A549 (cell line): Measurements from ENCODE around the gene RBBP4.
"Not testable (repeated sequence)": the region's sequence is repeated elsewhere in the genome, so short reads cannot be mapped to it uniquely, and the experiment has no call there.

Experiments used
- CBX8 ChIP-seq: fragments of 200-600 bp; sonication (generic); IDR thresholded peaks from 2 replicates; pipeline ENCODE4 v1.6.1; 2016
- ESRRA ChIP-seq: fragments of 150-350 bp; IDR thresholded peaks from 2 replicates; pipeline ENCODE4 v1.6.1; 2014; ENCODE audit warnings: mild to moderate bottlenecking, low read length, borderline replicate concordance
- HOXA7 ChIP-seq: fragments of 250-450 bp; sonication (Bioruptor Pico); IDR thresholded peaks from 2 replicates; pipeline ENCODE4 v1.5.0; 2020; ENCODE audit warnings: mild to moderate bottlenecking, moderate library complexity
- POLR2A ChIP-seq: IDR thresholded peaks from 2 replicates; pipeline ENCODE4 v1.6.1; 2012; ENCODE audit warnings: mild to moderate bottlenecking, low read length
- RCOR1 ChIP-seq: fragments of 150-350 bp; IDR thresholded peaks from 2 replicates; pipeline ENCODE4 v1.6.1; 2014; ENCODE audit warnings: antibody characterized with exemption, low read length, low read depth
- TF ChIP-seq, protein P1 (sequence below): fragments of >200 bp; sonication (Bioruptor Twin); formaldehyde crosslinking; IDR thresholded peaks from 3 replicates; pipeline ENCODE4 v1.5.1; 2016
- TF ChIP-seq, protein P2 (sequence below): fragments of 200-600 bp; sonication (generic); IDR thresholded peaks from 2 replicates; pipeline ENCODE4 v1.6.1; 2016; ENCODE audit warnings: antibody characterized with exemption, mild to moderate bottlenecking, moderate library complexity
- TF ChIP-seq, protein P3 (sequence below): fragments of 250-450 bp; sonication (Bioruptor Pico); IDR thresholded peaks from 2 replicates; pipeline ENCODE4 v1.5.0; 2021; ENCODE audit warnings: mild to moderate bottlenecking, moderate library complexity, borderline replicate concordance
- TF ChIP-seq, protein P4 (sequence below): IDR thresholded peaks from 2 replicates; pipeline ENCODE4 v1.6.1; 2012

DNA sequence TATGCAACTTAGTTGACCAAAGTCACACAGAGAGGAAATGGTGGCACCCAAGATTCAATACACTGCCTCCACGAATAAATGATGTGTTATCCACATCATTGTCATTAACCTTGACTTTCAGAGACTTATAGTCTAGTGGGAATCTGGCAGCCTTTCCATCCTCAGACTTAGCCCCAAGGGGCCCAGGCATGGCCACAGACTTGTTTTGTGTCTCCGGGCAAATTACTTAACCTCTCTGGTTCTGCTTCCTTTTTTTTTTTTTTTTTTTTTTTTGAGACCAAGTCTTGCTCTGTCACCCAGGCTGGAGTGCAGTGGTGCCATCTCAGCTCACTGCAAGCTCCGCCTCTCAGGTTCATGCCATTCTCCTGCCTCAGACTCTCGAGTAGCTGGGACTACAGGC lies 60.2 kb downstream of the RBBP4 start:
- TF ChIP-seq, protein P1, sequence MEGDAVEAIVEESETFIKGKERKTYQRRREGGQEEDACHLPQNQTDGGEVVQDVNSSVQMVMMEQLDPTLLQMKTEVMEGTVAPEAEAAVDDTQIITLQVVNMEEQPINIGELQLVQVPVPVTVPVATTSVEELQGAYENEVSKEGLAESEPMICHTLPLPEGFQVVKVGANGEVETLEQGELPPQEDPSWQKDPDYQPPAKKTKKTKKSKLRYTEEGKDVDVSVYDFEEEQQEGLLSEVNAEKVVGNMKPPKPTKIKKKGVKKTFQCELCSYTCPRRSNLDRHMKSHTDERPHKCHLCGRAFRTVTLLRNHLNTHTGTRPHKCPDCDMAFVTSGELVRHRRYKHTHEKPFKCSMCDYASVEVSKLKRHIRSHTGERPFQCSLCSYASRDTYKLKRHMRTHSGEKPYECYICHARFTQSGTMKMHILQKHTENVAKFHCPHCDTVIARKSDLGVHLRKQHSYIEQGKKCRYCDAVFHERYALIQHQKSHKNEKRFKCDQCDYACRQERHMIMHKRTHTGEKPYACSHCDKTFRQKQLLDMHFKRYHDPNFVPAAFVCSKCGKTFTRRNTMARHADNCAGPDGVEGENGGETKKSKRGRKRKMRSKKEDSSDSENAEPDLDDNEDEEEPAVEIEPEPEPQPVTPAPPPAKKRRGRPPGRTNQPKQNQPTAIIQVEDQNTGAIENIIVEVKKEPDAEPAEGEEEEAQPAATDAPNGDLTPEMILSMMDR, result not testable (repeated sequence)
- TF ChIP-seq, protein P2, sequence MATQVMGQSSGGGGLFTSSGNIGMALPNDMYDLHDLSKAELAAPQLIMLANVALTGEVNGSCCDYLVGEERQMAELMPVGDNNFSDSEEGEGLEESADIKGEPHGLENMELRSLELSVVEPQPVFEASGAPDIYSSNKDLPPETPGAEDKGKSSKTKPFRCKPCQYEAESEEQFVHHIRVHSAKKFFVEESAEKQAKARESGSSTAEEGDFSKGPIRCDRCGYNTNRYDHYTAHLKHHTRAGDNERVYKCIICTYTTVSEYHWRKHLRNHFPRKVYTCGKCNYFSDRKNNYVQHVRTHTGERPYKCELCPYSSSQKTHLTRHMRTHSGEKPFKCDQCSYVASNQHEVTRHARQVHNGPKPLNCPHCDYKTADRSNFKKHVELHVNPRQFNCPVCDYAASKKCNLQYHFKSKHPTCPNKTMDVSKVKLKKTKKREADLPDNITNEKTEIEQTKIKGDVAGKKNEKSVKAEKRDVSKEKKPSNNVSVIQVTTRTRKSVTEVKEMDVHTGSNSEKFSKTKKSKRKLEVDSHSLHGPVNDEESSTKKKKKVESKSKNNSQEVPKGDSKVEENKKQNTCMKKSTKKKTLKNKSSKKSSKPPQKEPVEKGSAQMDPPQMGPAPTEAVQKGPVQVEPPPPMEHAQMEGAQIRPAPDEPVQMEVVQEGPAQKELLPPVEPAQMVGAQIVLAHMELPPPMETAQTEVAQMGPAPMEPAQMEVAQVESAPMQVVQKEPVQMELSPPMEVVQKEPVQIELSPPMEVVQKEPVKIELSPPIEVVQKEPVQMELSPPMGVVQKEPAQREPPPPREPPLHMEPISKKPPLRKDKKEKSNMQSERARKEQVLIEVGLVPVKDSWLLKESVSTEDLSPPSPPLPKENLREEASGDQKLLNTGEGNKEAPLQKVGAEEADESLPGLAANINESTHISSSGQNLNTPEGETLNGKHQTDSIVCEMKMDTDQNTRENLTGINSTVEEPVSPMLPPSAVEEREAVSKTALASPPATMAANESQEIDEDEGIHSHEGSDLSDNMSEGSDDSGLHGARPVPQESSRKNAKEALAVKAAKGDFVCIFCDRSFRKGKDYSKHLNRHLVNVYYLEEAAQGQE, result not testable (repeated sequence)
- TF ChIP-seq POLR2A; ESRRA; RCOR1; HOXA7 (CRISPR knock-in tag); CBX8: not testable (repeated sequence)
- TF ChIP-seq, protein P3, sequence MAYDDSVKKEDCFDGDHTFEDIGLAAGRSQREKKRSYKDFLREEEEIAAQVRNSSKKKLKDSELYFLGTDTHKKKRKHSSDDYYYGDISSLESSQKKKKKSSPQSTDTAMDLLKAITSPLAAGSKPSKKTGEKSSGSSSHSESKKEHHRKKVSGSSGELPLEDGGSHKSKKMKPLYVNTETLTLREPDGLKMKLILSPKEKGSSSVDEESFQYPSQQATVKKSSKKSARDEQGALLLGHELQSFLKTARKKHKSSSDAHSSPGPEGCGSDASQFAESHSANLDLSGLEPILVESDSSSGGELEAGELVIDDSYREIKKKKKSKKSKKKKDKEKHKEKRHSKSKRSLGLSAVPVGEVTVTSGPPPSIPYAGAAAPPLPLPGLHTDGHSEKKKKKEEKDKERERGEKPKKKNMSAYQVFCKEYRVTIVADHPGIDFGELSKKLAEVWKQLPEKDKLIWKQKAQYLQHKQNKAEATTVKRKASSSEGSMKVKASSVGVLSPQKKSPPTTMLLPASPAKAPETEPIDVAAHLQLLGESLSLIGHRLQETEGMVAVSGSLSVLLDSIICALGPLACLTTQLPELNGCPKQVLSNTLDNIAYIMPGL, result not testable (repeated sequence)
- TF ChIP-seq, protein P4, sequence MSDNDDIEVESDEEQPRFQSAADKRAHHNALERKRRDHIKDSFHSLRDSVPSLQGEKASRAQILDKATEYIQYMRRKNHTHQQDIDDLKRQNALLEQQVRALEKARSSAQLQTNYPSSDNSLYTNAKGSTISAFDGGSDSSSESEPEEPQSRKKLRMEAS, result not testable (repeated sequence)
